NCI-H1417 (cell line): ENCODE measurements around the gene UNC45A.

Source experiments
- DNase-seq, 3 experiments: peaks; one replicate each; lab custom pipeline; 2025; lab: John Stamatoyannopoulos, UW

UNC45A gene

GRCh38 chr15:90960298-90961091 lies 25.4 kb downstream of the UNC45A start:
- DNase-seq, result no peak

GRCh38 chr15:90962021-90962420 lies 26.9 kb downstream of the UNC45A start:
- DNase-seq, result no peak

GRCh38 chr15:90966262-90966661 lies 31.2 kb downstream of the UNC45A start:
- DNase-seq, result no peak

GRCh38 chr15:90967206-90967605 lies 32.1 kb downstream of the UNC45A start:
- DNase-seq, result no peak

- DNase-seq, result peak in 1 of 3 experiments; percentile 23
Observed at GRCh38 chr15:90968434-90968833, 33.3 kb downstream of the UNC45A start.

GRCh38 chr15:90970274-90970673 lies 35.2 kb downstream of the UNC45A start:
- no peak for DNase-seq

- no peak for DNase-seq
Observed at GRCh38 chr15:90972133-90972532, 37.0 kb downstream of the UNC45A start.

GRCh38 chr15:90974216-90974615 lies 39.1 kb downstream of the UNC45A start:
- no peak for DNase-seq

GRCh38 chr15:90979582-90979981 lies 44.5 kb downstream of the UNC45A start:
- no peak for DNase-seq

- no peak for DNase-seq
Observed at GRCh38 chr15:90981681-90982080, 46.6 kb downstream of the UNC45A start.

- no peak for DNase-seq
Observed at GRCh38 chr15:90982135-90982534, 47.0 kb downstream of the UNC45A start.

- no peak for DNase-seq
Observed at GRCh38 chr15:90986790-90987507, 51.9 kb downstream of the UNC45A start.

- peak in 1 of 3 experiments; percentile 31 for DNase-seq
Observed at GRCh38 chr15:90987561-90988141, 52.6 kb downstream of the UNC45A start.

GRCh38 chr15:90988296-90988695 lies 53.2 kb downstream of the UNC45A start:
- DNase-seq, result no peak

GRCh38 chr15:90989040-90989768 lies 54.1 kb downstream of the UNC45A start:
- DNase-seq, result no peak

GRCh38 chr15:90990446-90990845 lies 55.4 kb downstream of the UNC45A start:
- DNase-seq, result no peak

GRCh38 chr15:90991587-90992285 lies 56.7 kb downstream of the UNC45A start:
- no peak for DNase-seq

GRCh38 chr15:90994059-90994416 lies 59.0 kb downstream of the UNC45A start:
- no peak for DNase-seq

- peak; percentile 98 to 100 (median 99) for DNase-seq
Observed at GRCh38 chr15:90994417-90995311, 59.6 kb downstream of the UNC45A start, which contains the start of gene PRC1. TSS of gene PRC1 (minus strand) at chr15:90994535. CDS start at chr15:90994417, 118 bp downstream.

GRCh38 chr15:90998737-90999136 lies 63.7 kb downstream of the UNC45A start:
- DNase-seq, result no peak

- DNase-seq, result no peak
Observed at GRCh38 chr15:91001209-91001608, 66.1 kb downstream of the UNC45A start.
